Suprapubic skin (tissue), 4 donors: Measurements from ENCODE around the gene TDRD5. TPM values are rescaled to one million over a fixed set of nuclear protein-coding genes. Genes with fewer than 3 reads are reported as not detected.

Experiments used
- DNase-seq, 2 donors: peaks; one replicate each; pipeline ENCODE4 v3.0.0-alpha.2; 2019; ENCODE audit warnings: low spot score in 2 of 2
- H3K27ac ChIP-seq: fragments of 200-600 bp; sonication (generic); one replicate; pipeline ENCODE4 v1.5.1; 2019
- H3K27me3 ChIP-seq: fragments of 200-600 bp; sonication (generic); one replicate; pipeline ENCODE4 v1.5.1; 2019
- H3K36me3 ChIP-seq: fragments of 200-600 bp; sonication (generic); one replicate; pipeline ENCODE4 v1.5.1; 2019
- H3K4me1 ChIP-seq: fragments of 200-600 bp; sonication (generic); one replicate; pipeline ENCODE4 v1.5.1; 2019
- H3K4me3 ChIP-seq: fragments of 200-600 bp; sonication (generic); one replicate; pipeline ENCODE4 v1.5.1; 2019; ENCODE audit warnings: mild to moderate bottlenecking
- H3K9me3 ChIP-seq: fragments of 200-600 bp; sonication (generic); one replicate; pipeline ENCODE4 v1.5.1; 2019
- CTCF ChIP-seq, 2 donors: fragments of 200-600 bp in 1 of 2; fragments of 450-650 bp in 1 of 2; sonication (generic) in 1 of 2; IDR thresholded peaks; one replicate each; pipeline ENCODE4 v1.5.1; 2016 to 2019; ENCODE audit warnings: antibody characterized with exemption in 2 of 2, mild to moderate bottlenecking in 1 of 2, moderate library complexity in 1 of 2
- EP300 ChIP-seq: sonication (generic); formaldehyde crosslinking; IDR thresholded peaks from one replicate; pipeline ENCODE4 v1.6.1; 2017; ENCODE audit warnings: antibody characterized with exemption
- POLR2A ChIP-seq, 2 donors: fragments of 450-650 bp; IDR thresholded peaks; one replicate each; pipeline ENCODE4 v1.6.1; 2017; ENCODE audit warnings: antibody characterized with exemption in 2 of 2, mild to moderate bottlenecking in 2 of 2, moderate library complexity in 2 of 2
- POLR2AphosphoS5 ChIP-seq, 3 donors: sonication (generic); formaldehyde crosslinking; IDR thresholded peaks; one replicate each; pipeline ENCODE4 v1.6.1; 2017; ENCODE audit warnings: antibody characterized with exemption in 3 of 3
- WGBS: methylation state at CpG from one replicate; pipeline ENCODE4 v1.1.5; 2018; 5-methylcytosine and 5-hydroxymethylcytosine counted together
- total RNA-seq, 4 donors: library from RNA; depleted of rRNA; stranded (reverse); fragments of >200 nt; gene quantifications; one replicate each; pipeline ENCODE4 v1.1.0, GENCODE V29; 2016

Gene TDRD5
- total RNA-seq, 4 donors from 2014 or later, result 0.49 to 1.2 (median 0.66) TPM

GRCh38 chr1:179601093-179601492, 9.5 kb downstream of the TDRD5 start:
- H3K9me3 ChIP-seq, result no peaks in the 10 kb centered on the region
- no peak for DNase-seq
- no peak overlapping the region for H3K27ac ChIP-seq
- H3K4me3 ChIP-seq, result no peak overlapping the region
- no peak for TF ChIP-seq CTCF (IDR thresholded peaks at IDR 0.05)
- no peak for TF ChIP-seq POLR2A (IDR thresholded peaks at IDR 0.05)
- no peaks in the 10 kb centered on the region for H3K4me1 ChIP-seq
- WGBS, result 88% methylated on average over 1 of the region's 1 CpG
- H3K27me3 ChIP-seq, result no peaks in the 10 kb centered on the region
- H3K36me3 ChIP-seq, result no peaks in the 10 kb centered on the region

GRCh38 chr1:179612361-179612760, 20.7 kb downstream of the TDRD5 start:
- TF ChIP-seq POLR2AphosphoS5 (IDR thresholded peaks at IDR 0.05) (no peak), CTCF (IDR thresholded peaks at IDR 0.05) (no peak), EP300 (no peak), POLR2A (IDR thresholded peaks at IDR 0.05) (no peak)
- 83% methylated on average over 3 of the region's 3 CpGs for WGBS

GRCh38 chr1:179630719-179631118, 39.1 kb downstream of the TDRD5 start:
- Histone ChIP-seq H3K9me3 (no peaks in the 10 kb centered on the region), H3K4me1 (no peaks in the 10 kb centered on the region), H3K27ac (no peak overlapping the region), H3K27me3 (no peaks in the 10 kb centered on the region), H3K4me3 (no peak overlapping the region), H3K36me3 (no peaks in the 10 kb centered on the region)
- WGBS, result 88% methylated on average over 2 of the region's 2 CpGs
- TF ChIP-seq POLR2A (IDR thresholded peaks at IDR 0.05) (no peak), CTCF (IDR thresholded peaks at IDR 0.05) (no peak), EP300 (no peak), POLR2AphosphoS5 (IDR thresholded peaks at IDR 0.05) (no peak)
- no peak for DNase-seq

More at GRCh38 chr1:179612361-179612760, 20.7 kb downstream of the TDRD5 start:
- Histone ChIP-seq H3K27me3 (no peaks in the 10 kb centered on the region), H3K27ac (no peak overlapping the region), H3K9me3 (no peaks in the 10 kb centered on the region), H3K36me3 (no peaks in the 10 kb centered on the region), H3K4me3 (no peak overlapping the region), H3K4me1 (no peaks in the 10 kb centered on the region)
- DNase-seq, result no peak

GRCh38 chr1:179632868-179633267, 41.2 kb downstream of the TDRD5 start:
- TF ChIP-seq EP300 (no peak), CTCF (IDR thresholded peaks at IDR 0.05) (no peak)
- Histone ChIP-seq H3K27me3 (no peaks in the 10 kb centered on the region), H3K9me3 (no peaks in the 10 kb centered on the region), H3K4me3 (no peak overlapping the region), H3K27ac (no peak overlapping the region), H3K4me1 (no peaks in the 10 kb centered on the region), H3K36me3 (no peaks in the 10 kb centered on the region)
- DNase-seq, result no peak

- DNase-seq, result no peak
- WGBS, result 57% methylated on average over 5 of the region's 5 CpGs
- H3K36me3 ChIP-seq, result no peaks in the 10 kb centered on the region
- H3K9me3 ChIP-seq, result no peaks in the 10 kb centered on the region
- TF ChIP-seq EP300, result no peak
- no peak for TF ChIP-seq CTCF (IDR thresholded peaks at IDR 0.05)
- no peak for TF ChIP-seq POLR2A (IDR thresholded peaks at IDR 0.05)
- no peak for TF ChIP-seq POLR2AphosphoS5 (IDR thresholded peaks at IDR 0.05)
- H3K27ac ChIP-seq, result no peak overlapping the region
- no peak overlapping the region for H3K4me3 ChIP-seq
- H3K4me1 ChIP-seq, result no peaks in the 10 kb centered on the region
- H3K27me3 ChIP-seq, result no peaks in the 10 kb centered on the region
Measured at GRCh38 chr1:179637211-179637860, 45.7 kb downstream of the TDRD5 start.
